ENCODE results near the gene GBP5. TPM values are rescaled to one million over a fixed set of nuclear protein-coding genes. Genes with fewer than 3 reads are reported as not detected.
A peak's percentile ranks its signal among the peaks of the same experiment; 100 is the strongest.

Gene GBP5
- total RNA-seq, 1 donor from 2014 or later: 5.4 TPM

DNA sequence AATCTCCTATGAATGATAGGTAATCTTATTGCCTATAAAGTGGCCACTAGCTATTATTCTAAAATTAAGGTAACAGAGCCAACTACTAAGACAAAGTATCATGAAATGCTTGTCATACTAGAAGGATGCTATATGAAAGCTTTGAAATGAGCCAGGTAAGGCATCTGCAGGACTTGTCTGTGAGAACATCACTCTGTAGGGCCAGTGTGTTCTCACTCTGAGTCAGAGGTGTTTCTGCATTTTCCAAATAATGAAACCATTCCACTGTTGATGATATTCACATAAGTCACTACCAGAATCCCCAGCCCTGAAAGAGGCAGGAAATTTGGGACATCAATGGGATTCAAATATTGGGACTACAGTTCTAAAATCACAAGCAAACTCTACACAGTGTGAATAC lies 25.8 kb upstream of the GBP5 start:
- H3K9me3 ChIP-seq: no peaks in the 10 kb centered on the region
- DNase-seq (no peak), ATAC-seq (no peak)
- H3K27me3 ChIP-seq: no peaks in the 10 kb centered on the region
- H3K27ac ChIP-seq: no peak overlapping the region
- no peak overlapping the region for H3K4me3 ChIP-seq
- H3K4me1 ChIP-seq: peaks cover 6% of the 10 kb centered on the region
- TF ChIP-seq, protein P1, sequence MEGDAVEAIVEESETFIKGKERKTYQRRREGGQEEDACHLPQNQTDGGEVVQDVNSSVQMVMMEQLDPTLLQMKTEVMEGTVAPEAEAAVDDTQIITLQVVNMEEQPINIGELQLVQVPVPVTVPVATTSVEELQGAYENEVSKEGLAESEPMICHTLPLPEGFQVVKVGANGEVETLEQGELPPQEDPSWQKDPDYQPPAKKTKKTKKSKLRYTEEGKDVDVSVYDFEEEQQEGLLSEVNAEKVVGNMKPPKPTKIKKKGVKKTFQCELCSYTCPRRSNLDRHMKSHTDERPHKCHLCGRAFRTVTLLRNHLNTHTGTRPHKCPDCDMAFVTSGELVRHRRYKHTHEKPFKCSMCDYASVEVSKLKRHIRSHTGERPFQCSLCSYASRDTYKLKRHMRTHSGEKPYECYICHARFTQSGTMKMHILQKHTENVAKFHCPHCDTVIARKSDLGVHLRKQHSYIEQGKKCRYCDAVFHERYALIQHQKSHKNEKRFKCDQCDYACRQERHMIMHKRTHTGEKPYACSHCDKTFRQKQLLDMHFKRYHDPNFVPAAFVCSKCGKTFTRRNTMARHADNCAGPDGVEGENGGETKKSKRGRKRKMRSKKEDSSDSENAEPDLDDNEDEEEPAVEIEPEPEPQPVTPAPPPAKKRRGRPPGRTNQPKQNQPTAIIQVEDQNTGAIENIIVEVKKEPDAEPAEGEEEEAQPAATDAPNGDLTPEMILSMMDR (IDR thresholded peaks at IDR 0.05): no peak
- H3K36me3 ChIP-seq: no peaks in the 10 kb centered on the region
- intact Hi-C loops (cut with DNase I): no loop called here

DNA sequence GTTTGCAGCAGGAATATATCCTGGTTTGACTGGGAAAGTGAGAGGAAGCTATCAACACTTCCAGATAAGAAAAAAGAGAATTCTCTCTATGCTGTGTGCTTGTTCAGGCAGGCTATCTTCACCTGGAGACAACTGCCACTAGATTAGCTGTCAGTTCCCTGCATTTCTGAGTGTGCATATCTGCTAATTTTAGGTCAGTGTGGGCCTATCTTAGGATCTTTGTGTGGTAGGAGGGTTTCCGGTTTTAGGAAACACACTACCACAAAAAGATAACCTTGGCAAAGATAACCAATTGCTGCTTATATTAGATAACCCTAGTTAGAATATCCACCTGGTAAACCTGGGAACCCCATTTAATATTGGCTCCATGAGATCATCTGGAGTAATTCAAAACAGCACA lies 22.5 kb upstream of the GBP5 start:
- no peak overlapping the region for H3K27ac ChIP-seq
- ATAC-seq: no peak
- no peak overlapping the region for H3K4me3 ChIP-seq
- intact Hi-C loops (cut with DNase I): no loop called here
- no peak for DNase-seq
- TF ChIP-seq, protein P1 (IDR thresholded peaks at IDR 0.05): no peak
- no peaks in the 10 kb centered on the region for H3K36me3 ChIP-seq
- no peaks in the 10 kb centered on the region for H3K27me3 ChIP-seq
- no peaks in the 10 kb centered on the region for H3K9me3 ChIP-seq
- peaks cover 6% of the 10 kb centered on the region for H3K4me1 ChIP-seq

DNA sequence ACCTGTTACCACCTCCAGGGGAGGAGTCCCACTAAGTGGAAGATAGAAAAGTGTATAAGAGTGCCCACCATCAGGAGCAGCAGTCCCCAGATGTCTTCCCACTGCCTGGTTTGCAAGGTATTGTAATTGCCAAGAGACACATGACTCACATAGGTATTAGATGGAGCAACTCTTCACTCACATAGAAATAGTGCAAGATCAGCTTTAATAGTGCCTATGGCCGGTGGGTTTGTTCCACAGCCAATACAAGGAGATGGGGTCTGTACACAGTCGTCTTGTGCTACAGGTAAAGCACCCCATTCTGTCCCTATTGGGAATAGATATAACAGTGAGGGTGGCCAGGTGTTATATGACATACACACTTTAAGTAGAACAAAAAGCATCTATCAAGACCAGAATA lies 18.6 kb upstream of the GBP5 start:
- Histone ChIP-seq H3K27ac (no peak overlapping the region), H3K36me3 (no peaks in the 10 kb centered on the region), H3K4me1 (peaks cover 20% of the 10 kb centered on the region), H3K4me3 (no peak overlapping the region), H3K27me3 (no peaks in the 10 kb centered on the region), H3K9me3 (no peaks in the 10 kb centered on the region)
- intact Hi-C loops (cut with DNase I): no loop called here
- no peak for DNase-seq
- ATAC-seq: no peak
- TF ChIP-seq, protein P1 (IDR thresholded peaks at IDR 0.05): no peak

DNA sequence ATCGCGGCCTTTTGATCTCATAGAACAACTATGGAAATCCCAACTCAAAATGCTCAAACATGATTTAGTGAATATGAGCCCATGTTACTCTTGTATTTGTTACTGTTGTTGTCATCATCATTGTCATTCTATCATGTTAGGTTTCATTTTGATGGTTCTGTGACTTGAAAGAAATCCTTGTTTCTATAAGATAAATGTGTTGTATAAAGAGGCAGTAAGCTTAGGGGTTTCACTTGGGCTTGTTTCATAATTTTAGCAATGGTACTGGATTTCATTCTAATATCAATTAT lies 15.3 kb upstream of the GBP5 start:
- Histone ChIP-seq H3K36me3 (no peaks in the 10 kb centered on the region), H3K4me3 (no peak overlapping the region), H3K27me3 (no peaks in the 10 kb centered on the region), H3K27ac (no peak overlapping the region), H3K9me3 (no peaks in the 10 kb centered on the region), H3K4me1 (peaks cover 15% of the 10 kb centered on the region)
- DNase-seq: no peak
- TF ChIP-seq, protein P1 (IDR thresholded peaks at IDR 0.05): no peak
- intact Hi-C loops (cut with DNase I): no loop called here
- no peak for ATAC-seq

DNA sequence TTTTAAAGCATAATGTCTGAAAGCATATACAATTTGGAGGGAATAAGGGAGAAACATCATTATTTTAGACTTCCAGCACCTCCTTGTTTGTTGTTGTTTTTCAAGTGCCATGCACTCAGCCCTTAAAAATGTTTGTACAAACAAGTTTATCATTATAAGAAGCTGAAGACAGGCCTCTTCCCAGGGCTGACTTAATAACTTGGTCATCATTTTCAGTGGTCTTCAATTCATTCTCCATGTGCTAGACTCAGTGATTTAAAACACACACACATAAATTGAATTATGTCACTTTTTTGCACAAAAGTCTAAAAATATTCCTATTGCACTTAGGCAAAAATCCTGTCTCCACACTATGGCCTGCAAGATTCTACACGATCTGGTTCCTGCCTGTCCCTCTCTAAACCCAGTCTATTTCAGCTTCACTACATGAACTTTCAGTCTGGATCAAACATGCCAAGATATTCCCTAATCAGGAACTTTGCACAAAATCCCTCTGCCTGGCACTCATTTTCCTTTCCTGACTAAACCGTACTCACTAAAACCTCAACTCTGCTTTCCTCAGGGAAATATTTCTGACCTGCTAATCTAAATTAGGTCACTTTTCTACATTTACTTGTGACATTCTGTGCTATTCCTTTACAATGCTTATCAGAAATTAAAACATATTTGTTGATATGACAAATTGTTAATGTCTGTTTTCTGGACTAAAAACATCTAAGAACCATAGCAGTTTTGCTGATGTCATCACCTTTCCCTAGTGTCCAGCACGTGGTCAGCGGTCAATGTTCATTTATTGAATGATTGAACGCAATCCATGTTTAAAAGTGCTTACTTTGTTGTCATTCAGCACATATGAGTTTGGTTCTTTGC lies 14.8 kb upstream of the GBP5 start:
- Histone ChIP-seq H3K4me1 (peaks cover 15% of the 10 kb centered on the region), H3K27ac (peak overlapping the region; percentile 8), H3K27me3 (no peaks in the 10 kb centered on the region), H3K4me3 (peak overlapping the region; percentile 15), H3K36me3 (no peaks in the 10 kb centered on the region), H3K9me3 (no peaks in the 10 kb centered on the region)
- DNase-seq: no peak
- no peak for ATAC-seq
- TF ChIP-seq, protein P1 (IDR thresholded peaks at IDR 0.05): no peak
- intact Hi-C loops (cut with DNase I): no loop called here
